Measurements from ENCODE around the gene TMEM167A.
A peak's percentile ranks its signal among the peaks of the same experiment; 100 is the strongest.

Gene TMEM167A

GRCh38 chr5:83102364-83102980 is 25.3 kb upstream of the TMEM167A start:
- DNase-seq (ENCODE audit: low spot score) = no peak
- Histone ChIP-seq H3K36me3 (ENCODE audit: low read depth) (no peaks in the 10 kb centered on the region), H3K27me3 (ENCODE audit: insufficient read depth, poor library complexity, severe bottlenecking) (no peaks in the 10 kb centered on the region), H3K4me1 (ENCODE audit: insufficient read depth, poor library complexity, severe bottlenecking) (peaks cover 24% of the 10 kb centered on the region), H3K9me3 (ENCODE audit: severe bottlenecking) (no peaks in the 10 kb centered on the region), H3K4me3 (ENCODE audit: severe bottlenecking) (no peak overlapping the region), H3K27ac (ENCODE audit: poor library complexity, severe bottlenecking) (no peak overlapping the region)
- no peak for TF ChIP-seq CTCF (IDR thresholded peaks at IDR 0.05; ENCODE audit: poor library complexity, severe bottlenecking)
- no peak for ATAC-seq (ENCODE audit: low read depth)

- ATAC-seq (ENCODE audit: low read depth) (peak; percentile 54; the same call in 1 of the 3 replicates), DNase-seq (ENCODE audit: low spot score) (no peak)
- TF ChIP-seq CTCF (IDR thresholded peaks at IDR 0.05; ENCODE audit: poor library complexity, severe bottlenecking) = no peak
- Histone ChIP-seq H3K4me1 (ENCODE audit: insufficient read depth, poor library complexity, severe bottlenecking) (peaks cover 33% of the 10 kb centered on the region), H3K27ac (ENCODE audit: poor library complexity, severe bottlenecking) (no peak overlapping the region), H3K36me3 (ENCODE audit: low read depth) (no peaks in the 10 kb centered on the region), H3K27me3 (ENCODE audit: insufficient read depth, poor library complexity, severe bottlenecking) (no peaks in the 10 kb centered on the region), H3K9me3 (ENCODE audit: severe bottlenecking) (no peaks in the 10 kb centered on the region), H3K4me3 (ENCODE audit: severe bottlenecking) (no peak overlapping the region)
These were observed 24.3 kb upstream of the TMEM167A start for GRCh38 chr5:83101514-83101913.

GRCh38 chr5:83099445-83099844 is 22.3 kb upstream of the TMEM167A start:
- Histone ChIP-seq H3K27ac (ENCODE audit: poor library complexity, severe bottlenecking) (no peak overlapping the region), H3K9me3 (ENCODE audit: severe bottlenecking) (no peaks in the 10 kb centered on the region), H3K36me3 (ENCODE audit: low read depth) (no peaks in the 10 kb centered on the region), H3K27me3 (ENCODE audit: insufficient read depth, poor library complexity, severe bottlenecking) (no peaks in the 10 kb centered on the region), H3K4me1 (ENCODE audit: insufficient read depth, poor library complexity, severe bottlenecking) (peaks cover 43% of the 10 kb centered on the region), H3K4me3 (ENCODE audit: severe bottlenecking) (no peak overlapping the region)
- TF ChIP-seq CTCF (IDR thresholded peaks at IDR 0.05; ENCODE audit: poor library complexity, severe bottlenecking) = no peak
- ATAC-seq (ENCODE audit: low read depth) (no peak), DNase-seq (ENCODE audit: low spot score) (no peak)

- ATAC-seq (ENCODE audit: low read depth) (no peak), DNase-seq (ENCODE audit: low spot score) (no peak)
- H3K4me1 ChIP-seq (ENCODE audit: insufficient read depth, poor library complexity, severe bottlenecking) = peaks cover 43% of the 10 kb centered on the region
- H3K27ac ChIP-seq (ENCODE audit: poor library complexity, severe bottlenecking) = no peak overlapping the region
- no peak overlapping the region for H3K4me3 ChIP-seq (ENCODE audit: severe bottlenecking)
- peaks cover under 1% of the 10 kb centered on the region for H3K9me3 ChIP-seq (ENCODE audit: severe bottlenecking)
- TF ChIP-seq CTCF (IDR thresholded peaks at IDR 0.05; ENCODE audit: poor library complexity, severe bottlenecking) = no peak
- no peaks in the 10 kb centered on the region for H3K36me3 ChIP-seq (ENCODE audit: low read depth)
- H3K27me3 ChIP-seq (ENCODE audit: insufficient read depth, poor library complexity, severe bottlenecking) = no peaks in the 10 kb centered on the region
These were observed 21.8 kb upstream of the TMEM167A start for GRCh38 chr5:83099001-83099400.

GRCh38 chr5:83097689-83098231 is 20.6 kb upstream of the TMEM167A start:
- H3K36me3 ChIP-seq (ENCODE audit: low read depth) = no peaks in the 10 kb centered on the region
- no peak overlapping the region for H3K4me3 ChIP-seq (ENCODE audit: severe bottlenecking)
- peaks cover 10% of the 10 kb centered on the region for H3K9me3 ChIP-seq (ENCODE audit: severe bottlenecking)
- no peak for TF ChIP-seq CTCF (IDR thresholded peaks at IDR 0.05; ENCODE audit: poor library complexity, severe bottlenecking)
- no peak for DNase-seq (ENCODE audit: low spot score)
- H3K27ac ChIP-seq (ENCODE audit: poor library complexity, severe bottlenecking) = peak overlapping the region; percentile 38
- peaks cover 43% of the 10 kb centered on the region for H3K4me1 ChIP-seq (ENCODE audit: insufficient read depth, poor library complexity, severe bottlenecking)
- ATAC-seq (ENCODE audit: low read depth) = peak; percentile 37; the same call in 2 of the 3 replicates
- no peaks in the 10 kb centered on the region for H3K27me3 ChIP-seq (ENCODE audit: insufficient read depth, poor library complexity, severe bottlenecking)
